ENCODE measurements around the gene RRAD.
"Not testable (repeated sequence)": the region's sequence is repeated elsewhere in the genome, so short reads cannot be mapped to it uniquely, and the experiment has no call there.

Gene RRAD

DNA sequence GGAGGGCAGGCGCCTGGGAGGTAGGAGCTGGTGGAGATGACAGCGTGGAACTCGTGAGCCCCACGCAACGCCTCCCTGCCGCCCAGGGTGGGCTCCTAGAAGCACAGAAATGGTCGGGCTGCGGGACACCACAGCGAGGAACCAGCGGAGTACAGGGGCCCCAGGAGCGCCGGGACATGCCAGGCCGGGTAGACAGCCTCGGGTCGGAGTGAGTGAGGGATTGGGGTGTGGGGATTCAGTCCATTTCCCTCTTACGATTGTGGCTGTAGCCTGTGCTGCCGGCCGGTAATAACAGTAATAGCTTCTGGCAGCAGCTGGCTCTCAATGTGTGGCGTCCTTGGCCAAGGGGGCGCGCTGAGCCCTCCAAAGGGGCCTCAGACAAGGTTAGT lies 23.5 kb upstream of the RRAD start:
- TF ChIP-seq, protein P1, sequence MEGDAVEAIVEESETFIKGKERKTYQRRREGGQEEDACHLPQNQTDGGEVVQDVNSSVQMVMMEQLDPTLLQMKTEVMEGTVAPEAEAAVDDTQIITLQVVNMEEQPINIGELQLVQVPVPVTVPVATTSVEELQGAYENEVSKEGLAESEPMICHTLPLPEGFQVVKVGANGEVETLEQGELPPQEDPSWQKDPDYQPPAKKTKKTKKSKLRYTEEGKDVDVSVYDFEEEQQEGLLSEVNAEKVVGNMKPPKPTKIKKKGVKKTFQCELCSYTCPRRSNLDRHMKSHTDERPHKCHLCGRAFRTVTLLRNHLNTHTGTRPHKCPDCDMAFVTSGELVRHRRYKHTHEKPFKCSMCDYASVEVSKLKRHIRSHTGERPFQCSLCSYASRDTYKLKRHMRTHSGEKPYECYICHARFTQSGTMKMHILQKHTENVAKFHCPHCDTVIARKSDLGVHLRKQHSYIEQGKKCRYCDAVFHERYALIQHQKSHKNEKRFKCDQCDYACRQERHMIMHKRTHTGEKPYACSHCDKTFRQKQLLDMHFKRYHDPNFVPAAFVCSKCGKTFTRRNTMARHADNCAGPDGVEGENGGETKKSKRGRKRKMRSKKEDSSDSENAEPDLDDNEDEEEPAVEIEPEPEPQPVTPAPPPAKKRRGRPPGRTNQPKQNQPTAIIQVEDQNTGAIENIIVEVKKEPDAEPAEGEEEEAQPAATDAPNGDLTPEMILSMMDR (conservative IDR thresholded peaks at IDR 0.05; ENCODE audit: low read depth, low read length) = no peak
- H3K4me3 ChIP-seq (ENCODE audit: low read length) = no peak overlapping the region
- DNase-seq (ENCODE audit: low read depth) = no peak

DNA sequence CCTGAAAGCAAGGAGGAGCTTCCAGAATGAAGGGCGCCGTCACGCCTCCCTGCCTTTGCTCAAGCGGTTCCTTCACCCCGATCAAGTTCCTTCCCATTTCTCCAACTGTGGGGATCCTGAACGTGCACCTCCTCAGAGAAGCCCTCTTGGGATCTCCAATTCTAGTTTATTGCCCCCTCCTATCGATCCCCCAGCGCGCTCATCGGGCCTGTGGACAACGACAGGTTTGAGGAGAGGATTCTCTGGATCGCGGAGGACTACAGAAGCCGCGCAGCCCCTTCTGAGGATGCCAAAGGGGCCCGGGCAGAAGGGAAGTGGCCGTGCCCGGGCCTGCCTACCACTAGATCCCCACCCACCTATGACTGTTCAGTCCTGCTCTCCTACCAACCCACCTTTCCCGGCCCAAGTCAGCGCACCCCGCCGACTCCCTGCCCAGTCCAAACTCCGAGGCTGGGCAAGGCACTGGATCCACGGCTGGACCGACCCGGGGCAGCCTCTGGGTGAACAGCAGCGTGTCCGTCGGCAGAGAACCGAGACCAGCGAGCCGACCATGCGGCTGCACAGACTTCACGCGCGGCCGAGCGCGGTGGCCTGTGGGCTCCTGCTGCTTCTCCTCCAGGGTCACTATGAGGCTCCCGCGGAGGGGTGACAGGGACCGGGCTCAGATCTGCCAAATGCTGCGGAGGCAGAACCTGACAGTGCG lies 22.9 kb upstream of the RRAD start:
- no peak for DNase-seq (ENCODE audit: low read depth)
- TF ChIP-seq, protein P1 (conservative IDR thresholded peaks at IDR 0.05; ENCODE audit: low read depth, low read length) = no peak
- peak overlapping the region; percentile 46 for H3K4me3 ChIP-seq (ENCODE audit: low read length)

DNA sequence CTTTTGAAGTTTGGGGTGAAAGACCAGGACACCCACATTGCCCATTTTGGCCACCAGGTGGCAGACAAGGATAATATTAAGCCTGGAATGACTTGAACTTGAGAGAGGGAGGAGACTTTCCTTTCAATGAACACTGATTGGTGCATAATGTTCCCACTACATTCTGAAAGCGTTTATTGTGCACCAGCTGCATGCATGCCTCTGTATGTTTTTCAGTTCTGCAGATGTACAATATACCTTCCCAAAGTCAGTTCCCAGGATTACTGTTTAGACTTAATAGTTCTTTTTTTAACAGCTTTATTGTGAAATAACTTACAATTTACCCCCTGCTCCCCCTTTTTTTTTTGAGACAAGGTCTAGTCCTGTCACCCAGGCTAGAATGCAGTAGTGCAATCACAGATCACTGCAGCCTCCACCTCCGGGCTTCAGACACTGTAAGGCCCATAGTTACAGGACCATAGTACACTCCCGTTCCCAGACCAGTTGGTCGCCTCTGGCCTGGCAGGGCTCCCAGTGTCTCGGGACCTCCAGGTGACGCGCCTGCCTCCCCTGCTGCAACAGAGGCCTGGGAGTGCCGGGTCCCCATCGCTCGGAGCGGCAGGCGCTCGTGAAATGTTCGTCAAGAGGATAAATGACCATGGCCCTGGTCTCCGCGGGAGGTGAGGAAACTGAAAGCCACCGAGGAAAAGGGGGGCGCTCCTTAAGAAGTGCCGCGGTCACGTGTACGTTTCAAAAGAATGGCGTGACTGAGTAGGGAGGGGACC lies 22.1 kb upstream of the RRAD start:
- DNase-seq (ENCODE audit: low read depth) = no peak
- TF ChIP-seq, protein P1 (conservative IDR thresholded peaks at IDR 0.05; ENCODE audit: low read depth, low read length) = peak; percentile 89
- peak overlapping the region; percentile 46 for H3K4me3 ChIP-seq (ENCODE audit: low read length)

DNA sequence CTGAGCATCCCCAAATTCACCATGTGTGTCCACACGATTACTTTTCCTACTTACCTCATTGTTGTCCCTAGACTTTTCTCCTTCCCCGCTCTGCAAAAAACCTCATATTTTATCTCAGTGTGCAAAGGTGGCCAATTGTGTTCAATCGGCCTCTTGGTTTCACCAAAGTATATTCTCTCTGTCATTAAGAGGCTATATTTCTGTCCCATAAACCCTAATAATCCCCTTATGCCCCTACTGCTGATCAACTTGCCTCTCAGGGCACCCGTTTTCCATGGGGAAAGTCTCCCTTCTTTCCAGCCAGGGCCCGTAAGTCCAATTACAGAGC lies 21.6 kb upstream of the RRAD start:
- no peak for DNase-seq (ENCODE audit: low read depth)
- TF ChIP-seq, protein P1 (conservative IDR thresholded peaks at IDR 0.05; ENCODE audit: low read depth, low read length) = no peak

DNA sequence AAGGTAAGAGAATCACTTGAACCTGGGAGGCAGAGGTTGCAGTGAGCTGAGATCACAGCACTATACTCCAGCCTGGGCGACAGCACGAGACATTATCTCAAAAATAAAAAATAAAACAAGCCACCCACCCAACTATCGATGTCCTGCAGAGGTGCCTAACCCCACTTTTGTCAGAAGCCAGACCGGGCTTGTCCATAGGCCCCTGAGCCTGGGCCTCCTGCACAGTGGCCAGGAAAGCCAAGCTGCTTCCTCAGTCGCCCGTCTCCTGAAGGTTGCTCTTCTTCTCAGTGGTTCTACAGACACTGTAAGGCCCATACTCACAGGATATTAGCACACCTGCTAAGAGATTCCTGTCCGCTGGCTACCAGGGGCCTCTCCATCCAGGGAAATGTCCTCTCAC lies 21.2 kb upstream of the RRAD start:
- TF ChIP-seq, protein P1 (conservative IDR thresholded peaks at IDR 0.05; ENCODE audit: low read depth, low read length) = no peak
- H3K4me3 ChIP-seq (ENCODE audit: low read length) = no peak overlapping the region
- no peak for DNase-seq (ENCODE audit: low read depth)

More for the DNA sequence above, 21.6 kb upstream of the RRAD start:
- H3K4me3 ChIP-seq (ENCODE audit: low read length) = no peak overlapping the region

DNA sequence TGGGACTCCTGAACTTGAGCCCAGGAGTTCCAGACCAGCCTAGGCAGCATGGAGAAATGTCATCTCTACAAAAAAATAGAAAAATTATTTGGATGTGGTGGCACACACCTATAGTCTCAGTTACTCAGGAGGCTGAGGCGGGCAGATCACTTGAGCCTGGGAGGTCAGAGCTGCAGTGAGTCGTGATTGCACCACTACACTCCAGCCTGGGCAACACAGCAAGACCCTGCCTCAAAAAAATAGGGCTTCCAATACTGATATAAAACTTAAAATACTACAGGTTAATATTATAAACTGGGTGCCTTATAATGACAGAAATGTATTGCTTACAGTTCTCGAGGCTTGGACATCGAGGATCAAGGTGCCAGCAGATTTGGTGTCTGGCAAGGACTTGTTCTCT lies 20.6 kb upstream of the RRAD start:
- H3K4me3 ChIP-seq (ENCODE audit: low read length) = no peak overlapping the region
- TF ChIP-seq, protein P1 (conservative IDR thresholded peaks at IDR 0.05; ENCODE audit: low read depth, low read length) = no peak
- DNase-seq (ENCODE audit: low read depth) = no peak

DNA sequence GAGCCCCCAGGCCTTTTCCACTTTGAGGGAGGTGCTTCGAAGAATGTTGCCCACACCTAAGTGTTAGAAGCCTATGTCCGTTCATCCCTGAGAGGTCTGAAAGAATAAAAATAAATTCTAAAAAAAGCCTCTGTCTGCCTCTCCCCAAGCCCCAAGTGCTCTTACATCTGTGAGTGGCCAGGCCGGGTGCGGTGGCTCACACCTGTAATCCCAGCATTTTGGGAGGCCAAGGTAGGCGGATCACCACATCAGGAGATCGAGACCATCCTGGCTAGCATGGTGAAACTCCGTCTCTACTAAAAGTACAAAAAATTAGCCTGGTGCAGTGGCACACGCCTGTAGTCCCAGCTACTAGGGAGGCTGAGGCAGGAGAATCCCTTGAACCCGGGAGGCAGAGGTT lies 19.6 kb upstream of the RRAD start:
- H3K4me3 ChIP-seq (ENCODE audit: low read length); DNase-seq (ENCODE audit: low read depth): not testable (repeated sequence)

All from retinal pigment epithelial cell (primary cell).